HG03039 (cell line): ENCODE data around the gene FES.
"Not testable (repeated sequence)": the region's sequence is repeated elsewhere in the genome, so short reads cannot be mapped to it uniquely, and the experiment has no call there.

Source experiments
- ATAC-seq: cut with Tn5 transposase; IDR thresholded peaks from one replicate; pipeline ENCODE4 v1.9.1; 2021; ENCODE audit warnings: mild to moderate bottlenecking, moderate library complexity; ENCODE audit not compliant: unreplicated experiment

FES gene

DNA sequence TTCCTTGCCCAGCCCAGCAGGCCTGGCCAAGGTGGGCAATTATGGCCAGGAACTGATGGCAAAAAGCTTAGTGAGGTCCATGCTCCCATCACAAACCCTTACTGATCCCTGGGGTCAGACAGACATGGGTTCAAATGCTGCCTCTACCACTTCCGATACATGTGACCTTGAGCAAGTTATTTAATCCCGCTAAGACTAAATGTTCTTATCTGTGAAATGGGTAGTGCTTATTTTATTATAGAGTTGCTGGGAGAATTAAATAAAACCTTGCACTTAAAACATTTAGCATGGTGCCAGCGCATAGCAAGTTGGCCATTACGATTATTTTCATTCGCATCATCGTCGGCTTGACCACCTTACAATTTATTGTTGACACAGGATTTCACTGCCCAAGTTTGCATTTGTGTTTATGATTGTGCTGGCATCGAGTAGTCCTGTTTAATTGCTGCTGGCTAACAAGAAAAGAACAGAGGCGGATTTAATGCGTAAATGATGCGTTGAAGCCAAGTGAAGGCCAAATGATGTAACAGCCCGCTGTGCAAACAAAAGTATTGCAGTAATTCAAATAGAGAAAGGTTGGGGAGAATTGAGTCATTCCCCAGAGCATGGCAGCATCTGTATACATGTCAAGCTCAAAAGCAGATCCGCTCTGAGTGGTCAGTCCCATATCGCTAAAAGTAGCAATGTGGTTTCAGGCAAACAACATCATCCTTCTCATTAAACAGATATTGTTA is 23.2 kb upstream of the FES start:
- no peak for ATAC-seq

- ATAC-seq, result no peak
These were observed 21.8 kb upstream of the FES start for GRCh38 chr15:90862487-90862886.

DNA sequence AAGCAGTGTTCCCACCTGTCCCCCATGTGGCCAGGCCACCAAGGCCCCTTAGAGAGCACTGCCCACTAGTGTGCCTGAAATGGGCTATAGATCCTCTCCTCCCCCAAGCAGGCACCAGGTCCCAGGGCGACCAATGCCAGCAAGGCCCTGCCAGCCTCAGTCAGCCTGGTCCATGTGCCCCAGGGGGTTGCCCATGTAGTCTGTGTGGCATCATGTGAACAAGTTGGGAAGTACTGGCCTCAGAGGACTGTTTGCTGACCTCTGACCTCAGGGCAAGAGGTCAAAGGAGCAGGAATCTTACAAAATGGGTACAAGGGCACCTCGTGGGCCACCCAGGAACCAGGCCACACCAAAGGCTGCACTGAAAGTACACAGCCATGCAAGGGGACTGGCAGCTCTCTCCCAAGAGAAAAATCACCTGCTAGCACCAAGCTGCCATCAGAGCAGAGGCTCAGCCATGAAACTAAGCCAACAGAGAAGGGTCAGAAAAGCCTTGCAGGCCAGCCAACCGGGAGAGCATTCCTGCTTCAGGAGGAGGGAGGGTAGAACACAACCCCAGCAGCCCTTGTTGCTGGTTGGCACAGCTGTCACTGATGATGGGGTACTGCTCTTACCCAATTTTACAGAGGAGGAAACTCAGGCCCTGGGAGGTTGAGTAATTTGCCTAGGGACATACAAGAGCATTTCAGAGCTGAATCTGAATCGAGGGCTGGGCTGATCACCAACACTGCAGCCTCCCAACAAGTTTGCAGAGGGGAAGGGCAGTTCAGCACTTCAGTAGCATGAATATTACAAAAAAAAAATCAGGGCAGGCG is 21.1 kb upstream of the FES start:
- no peak for ATAC-seq

DNA sequence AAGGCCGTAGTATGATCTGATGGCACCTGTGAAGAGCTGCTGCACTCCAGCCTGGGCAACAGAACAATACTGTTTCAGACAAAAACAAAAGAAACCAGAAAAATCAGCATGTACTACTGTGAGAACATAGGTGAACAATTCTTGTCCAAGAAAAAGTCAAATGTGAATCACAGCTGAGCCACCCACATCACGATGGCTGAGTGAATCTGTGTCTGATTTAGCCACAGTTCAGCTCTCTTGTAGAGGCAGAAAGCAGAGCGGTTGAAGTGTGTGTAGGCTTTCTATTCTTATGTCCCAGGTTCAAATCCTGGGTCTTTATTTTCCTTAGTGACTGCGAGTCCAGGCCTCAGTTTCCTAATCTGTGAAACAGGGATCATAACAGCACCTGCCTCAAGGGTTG is 20.3 kb upstream of the FES start:
- no peak for ATAC-seq

- ATAC-seq, result no peak
These were observed 19.8 kb upstream of the FES start for GRCh38 chr15:90864507-90864906.

- ATAC-seq, result no peak
These were observed 18.6 kb upstream of the FES start for GRCh38 chr15:90865702-90866101.

- ATAC-seq, result no peak
These were observed 18.1 kb upstream of the FES start for GRCh38 chr15:90866161-90866715.

- no peak for ATAC-seq
These were observed 17.5 kb upstream of the FES start for GRCh38 chr15:90866800-90867199.

GRCh38 chr15:90868261-90868689 is 16.0 kb upstream of the FES start, which contains the start of gene FURIN:
Gene FURIN, plus strand, starts transcription at chr15:90868588. Its CDS starts 7,153 bp downstream, at chr15:90875741.
- ATAC-seq, result no peak

DNA sequence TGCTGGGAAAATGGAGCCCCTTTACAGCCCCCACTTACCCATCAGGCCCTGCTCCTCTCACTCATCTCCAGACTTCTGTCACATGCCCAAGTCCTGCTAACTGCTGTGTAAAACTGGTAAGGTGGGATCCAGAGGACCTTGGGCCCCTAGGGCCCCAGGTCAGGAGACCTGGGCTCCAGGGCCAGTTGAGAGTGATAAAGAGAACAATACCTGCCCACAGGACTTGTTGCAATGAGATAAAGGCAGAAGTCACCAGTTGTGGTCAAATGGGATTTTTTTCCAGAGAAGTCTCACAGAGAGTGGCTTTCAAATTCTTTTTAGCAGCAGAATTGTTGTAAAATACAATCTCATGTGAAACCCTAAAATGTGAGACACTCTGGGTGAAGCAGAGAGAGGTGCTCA is 15.2 kb upstream of the FES start:
- ATAC-seq, result no peak

GRCh38 chr15:90869601-90870353 is 14.5 kb upstream of the FES start:
- ATAC-seq, result no peak

- ATAC-seq, result no peak
These were observed 13.8 kb upstream of the FES start for GRCh38 chr15:90870354-90871138.

DNA sequence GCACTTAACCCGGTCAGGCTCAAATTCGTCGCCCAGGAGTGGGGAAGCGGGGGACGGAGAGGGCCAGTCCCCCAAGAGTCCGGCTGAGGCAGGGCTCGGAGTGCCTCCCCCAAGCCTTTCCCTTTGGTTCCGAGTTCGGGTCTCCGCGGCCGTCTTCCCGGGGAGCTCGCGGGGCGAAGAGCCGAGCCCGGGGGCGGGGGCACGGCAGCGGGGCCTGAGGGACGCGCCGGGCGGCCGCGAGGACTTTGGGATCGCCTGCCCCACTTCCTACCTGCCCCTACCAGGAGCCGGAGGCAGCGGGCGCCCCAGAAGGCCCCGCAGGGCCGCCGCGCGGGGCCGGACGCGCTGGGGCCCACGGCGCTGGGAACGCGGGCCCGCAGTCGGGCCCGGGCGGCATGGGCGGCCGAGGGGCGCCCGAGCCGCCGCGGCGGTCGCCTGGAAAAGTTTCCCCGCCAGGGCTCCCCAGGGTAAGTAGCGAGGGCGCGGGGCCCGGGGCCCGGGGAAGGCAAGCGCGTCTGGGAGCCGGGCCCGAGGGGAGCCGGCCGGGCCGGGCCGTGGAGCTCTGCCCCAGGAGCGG is 13.1 kb upstream of the FES start:
- ATAC-seq, result no peak

- no peak for ATAC-seq
These were observed 12.4 kb upstream of the FES start for GRCh38 chr15:90871716-90872485.

GRCh38 chr15:90872486-90873184 is 11.7 kb upstream of the FES start:
- no peak for ATAC-seq

- no peak for ATAC-seq
These were observed 10.8 kb upstream of the FES start for GRCh38 chr15:90873488-90873997.

GRCh38 chr15:90873998-90874605 is 10.2 kb upstream of the FES start:
- ATAC-seq, result no peak

- not testable (repeated sequence) for ATAC-seq
These were observed 9.3 kb upstream of the FES start for GRCh38 chr15:90874986-90875385.
